H1 (cell line): ENCODE data around the gene POC1B. TPM values are rescaled to one million over a fixed set of nuclear protein-coding genes. Genes with fewer than 3 reads are reported as not detected.

Source experiments
- CTCF ChIA-PET: fragments of 300-600 bp; sonication (Branson Sonifier 250); formaldehyde crosslinking; loops from one replicate; lab custom pipeline; 2021; ENCODE audit not compliant: partially characterized antibody; lab: Charles Lee
- POLR2A ChIA-PET: fragments of 300-600 bp; sonication (Branson Sonifier 250); formaldehyde crosslinking; loops from one replicate; lab custom pipeline; 2021; ENCODE audit warnings: inconsistent platforms; ENCODE audit not compliant: partially characterized antibody; lab: Charles Lee
- DNase-seq, 2 experiments: peaks; one replicate each; pipeline versions ENCODE4 v3.0.0 to v3.0.0-alpha.2; 2010 to 2022; ENCODE audit warnings: low spot score in 2 of 2, low read depth in 1 of 2, mixed read lengths in 1 of 2
- FAIRE-seq: peaks from 2 replicates; lab custom pipeline; 2011; peaks lifted over from hg19 to GRCh38; lab: Jason Lieb, UNC
- H2AFZ ChIP-seq: 2 replicates; pipeline ENCODE4 v1.8.1; 2012; ENCODE audit warnings: low read length, inconsistent platforms
- H2AK5ac ChIP-seq: 2 replicates; pipeline ENCODE4 v1.6.1; 2013; ENCODE audit warnings: low read depth, low read length
- H2BK120ac ChIP-seq: replicated peaks from 2 replicates; pipeline ENCODE3; 2013; ENCODE audit warnings: low read depth, low read length, inconsistent platforms
- H2BK12ac ChIP-seq: 2 replicates; pipeline ENCODE4 v1.6.1; 2013; ENCODE audit warnings: low read depth, low read length
- H2BK15ac ChIP-seq: 2 replicates; pipeline ENCODE4 v1.6.1; 2013; ENCODE audit warnings: low read length
- H2BK20ac ChIP-seq: 2 replicates; pipeline ENCODE4 v1.6.1; 2013; ENCODE audit warnings: low read length
- H2BK5ac ChIP-seq: 2 replicates; pipeline ENCODE4 v1.6.1; 2013; ENCODE audit warnings: low read depth, low read length
- H3K14ac ChIP-seq: 2 replicates; pipeline ENCODE4 v1.6.1; 2013; ENCODE audit warnings: inconsistent platforms; ENCODE audit not compliant: insufficient read length
- H3K18ac ChIP-seq: 2 replicates; pipeline ENCODE4 v1.6.1; 2013; ENCODE audit warnings: low read length; ENCODE audit errors: extremely low read depth
- H3K23ac ChIP-seq: 2 replicates; pipeline ENCODE4 v1.6.1; 2013; ENCODE audit warnings: inconsistent platforms; ENCODE audit not compliant: insufficient read length
- H3K23me2 ChIP-seq: 2 replicates; pipeline ENCODE4 v1.6.1; 2013; ENCODE audit warnings: low read depth, low read length
- H3K27ac ChIP-seq: 2 replicates; pipeline ENCODE4 v1.6.1; 2011; ENCODE audit warnings: low read depth, low read length, inconsistent platforms
- H3K27me3 ChIP-seq, 4 experiments: replicated peaks in 1 of 4; 1 replicate in 1 of 4; 2 replicates in 3 of 4; pipeline versions ENCODE4 v1.6.1 to v1.8.1; 2011 to 2013; ENCODE audit warnings: low read length in 3 of 4, mild to moderate bottlenecking in 3 of 4, inconsistent platforms in 2 of 4, mixed read lengths in 2 of 4, moderate library complexity in 1 of 4; ENCODE audit not compliant: control insufficient read depth in 3 of 4, insufficient read depth in 3 of 4; ENCODE audit errors: extremely low read depth in 1 of 4
- H3K36me3 ChIP-seq, 4 experiments: 2 replicates each; pipeline versions ENCODE4 v1.6.1 to v1.8.1; 2011 to 2013; ENCODE audit warnings: mild to moderate bottlenecking in 4 of 4, low read length in 3 of 4, moderate library complexity in 2 of 4, control low read depth in 1 of 4, inconsistent platforms in 1 of 4; ENCODE audit not compliant: insufficient read depth in 4 of 4, control insufficient read depth in 2 of 4
- H3K4ac ChIP-seq: replicated peaks from 2 replicates; pipeline ENCODE3; 2013; ENCODE audit warnings: low read length, low read depth, mixed read lengths, inconsistent platforms; ENCODE audit not compliant: insufficient read length
- H3K4me1 ChIP-seq, 4 experiments: replicated peaks in 1 of 4; 1 replicate in 1 of 4; 2 replicates in 3 of 4; pipeline versions ENCODE4 v1.6.1 to v1.8.1; 2011 to 2013; ENCODE audit warnings: low read length in 3 of 4, inconsistent platforms in 2 of 4, mixed read lengths in 1 of 4; ENCODE audit not compliant: insufficient read depth in 4 of 4, control insufficient read depth in 3 of 4
- H3K4me2 ChIP-seq, 2 experiments: 2 replicates each; pipeline versions ENCODE4 v1.6.1 to v1.8.1; 2011 to 2013; ENCODE audit warnings: low read depth in 2 of 2, low read length in 2 of 2, control low read depth in 1 of 2, inconsistent platforms in 1 of 2, mild to moderate bottlenecking in 1 of 2; ENCODE audit not compliant: insufficient read depth in 1 of 2
- H3K4me3 ChIP-seq, 4 experiments: fragments of 200-600, 300-600 bp in 1 of 4; sonication (generic), shearing (Covaris generic), sonication (Bioruptor Twin) in 1 of 4; 2 replicates each; pipeline versions ENCODE4 v1.5.1 to v1.8.1; 2011 to 2016; ENCODE audit warnings: low read length in 4 of 4, low read depth in 3 of 4, control low read depth in 2 of 4, inconsistent platforms in 2 of 4, mild to moderate bottlenecking in 2 of 4, mixed read lengths in 1 of 4, moderate library complexity in 1 of 4; ENCODE audit not compliant: insufficient read depth in 2 of 4; ENCODE audit errors: extremely low read depth in 1 of 4
- H3K56ac ChIP-seq: replicated peaks from 2 replicates; pipeline ENCODE3; 2013; ENCODE audit warnings: low read depth, mild to moderate bottlenecking, mixed read lengths, low read length, inconsistent platforms; ENCODE audit not compliant: insufficient read length
- H3K79me1 ChIP-seq: 2 replicates; pipeline ENCODE4 v1.6.1; 2013; ENCODE audit warnings: low read depth, low read length, control low read depth
- H3K79me2 ChIP-seq, 2 experiments: 2 replicates each; pipeline versions ENCODE4 v1.6.1 to v1.8.1; 2012 to 2013; ENCODE audit warnings: low read length in 2 of 2, mild to moderate bottlenecking in 2 of 2, inconsistent platforms in 1 of 2; ENCODE audit not compliant: insufficient read depth in 2 of 2, control insufficient read depth in 1 of 2
- H3K9ac ChIP-seq, 4 experiments: replicated peaks in 1 of 4; 1 replicate in 1 of 4; 2 replicates in 3 of 4; pipeline versions ENCODE4 v1.6.1 to v1.8.1; 2011 to 2013; ENCODE audit warnings: low read depth in 3 of 4, low read length in 3 of 4, control low read depth in 2 of 4, mild to moderate bottlenecking in 2 of 4, moderate library complexity in 2 of 4, inconsistent platforms in 1 of 4; ENCODE audit errors: extremely low read depth in 1 of 4
- H3K9me3 ChIP-seq, 2 experiments: 2 replicates each; pipeline versions ENCODE4 v1.6.1 to v1.8.1; 2012 to 2013; ENCODE audit warnings: mild to moderate bottlenecking in 2 of 2, moderate library complexity in 2 of 2, control low read depth in 1 of 2, inconsistent platforms in 1 of 2, low read depth in 1 of 2, low read length in 1 of 2, mixed read lengths in 1 of 2; ENCODE audit not compliant: insufficient read depth in 2 of 2
- H4K20me1 ChIP-seq, 2 experiments: replicated peaks in 1 of 2; 2 replicates each; pipeline versions ENCODE3 to v1.8.1; 2011 to 2013; ENCODE audit warnings: inconsistent platforms in 2 of 2, low read length in 2 of 2, mild to moderate bottlenecking in 1 of 2; ENCODE audit not compliant: insufficient read depth in 2 of 2, control insufficient read depth in 1 of 2
- H4K5ac ChIP-seq: 2 replicates; pipeline ENCODE4 v1.6.1; 2013; ENCODE audit warnings: low read length, low read depth, mixed read lengths, inconsistent platforms; ENCODE audit not compliant: insufficient read length
- H4K8ac ChIP-seq: 2 replicates; pipeline ENCODE4 v1.8.0; 2013; ENCODE audit warnings: mild to moderate bottlenecking, moderate library complexity, low read length, inconsistent platforms; ENCODE audit not compliant: insufficient read depth; ENCODE audit errors: extremely low read depth
- H4K91ac ChIP-seq: replicated peaks from 2 replicates; pipeline ENCODE3; 2013; ENCODE audit warnings: low read length, mixed read lengths, inconsistent platforms; ENCODE audit not compliant: insufficient read length
- CEBPB ChIP-seq: IDR thresholded peaks from 2 replicates; pipeline ENCODE4 v1.6.1; 2012; ENCODE audit warnings: low read depth, low read length
- SP2 ChIP-seq: IDR thresholded peaks from 2 replicates; pipeline ENCODE4 v1.6.1; 2012; ENCODE audit warnings: mild to moderate bottlenecking, low read length, inconsistent platforms
- WGBS, 2 experiments: shearing (Covaris generic) in 1 of 2; methylation state at CpG; one replicate each; pipeline versions ENCODE4 v1.1.6 to v1.1.7; 2013 to 2015; ENCODE audit warnings: low lambda C conversion rate in 2 of 2, mixed read lengths in 2 of 2, inconsistent platforms in 1 of 2, low coverage in 1 of 2, missing lambda C conversion rate in 1 of 2; ENCODE audit not compliant: insufficient replicate concordance in 2 of 2, insufficient coverage in 1 of 2, insufficient read length in 1 of 2; ENCODE audit errors: extremely low coverage in 1 of 2, missing lambda C conversion rate in 1 of 2; 5-methylcytosine and 5-hydroxymethylcytosine counted together
- polyA plus RNA-seq, 7 experiments: library from polyadenylated mRNA; depleted of rRNA in 3 of 7; stranded (reverse) in 5 of 7; unstranded in 2 of 7; fragments of >200 nt in 5 of 7; fragments of 200-250 nt in 2 of 7; gene quantifications; 1 replicate in 5 of 7; 2 replicates in 1 of 7; 4 replicates in 1 of 7; pipeline versions ENCODE4 v1.2.1 to v1.2.3, GENCODE V29; 2011 to 2013; ENCODE audit warnings: missing spikeins in 2 of 7, mixed read lengths in 2 of 7
- total RNA-seq: library from RNA; stranded (reverse); fragmentation: NEBNext Ultra II Directional; extraction: Animal tissue kit (Norgen Biotek cat#: 25700); gene quantifications from 2 replicates; pipeline ENCODE4 v1.2.1, GENCODE V29; 2021
- TF ChIP-seq, protein P1 (sequence below): IDR thresholded peaks from 2 replicates; pipeline ENCODE4 v1.6.1; 2012; ENCODE audit warnings: low read length, inconsistent platforms
- TF ChIP-seq, protein P2 (sequence below): IDR thresholded peaks from 2 replicates; pipeline ENCODE4 v1.6.1; 2011; ENCODE audit warnings: low read depth, mild to moderate bottlenecking, low read length; ENCODE audit not compliant: insufficient read depth

Gene POC1B
- total and polyA plus RNA-seq, 2 of the 8 experiments (the other 6 are each of a cell fraction or from before 2014, with no cell fraction given) = 7.5 to 16.3 TPM

DNA sequence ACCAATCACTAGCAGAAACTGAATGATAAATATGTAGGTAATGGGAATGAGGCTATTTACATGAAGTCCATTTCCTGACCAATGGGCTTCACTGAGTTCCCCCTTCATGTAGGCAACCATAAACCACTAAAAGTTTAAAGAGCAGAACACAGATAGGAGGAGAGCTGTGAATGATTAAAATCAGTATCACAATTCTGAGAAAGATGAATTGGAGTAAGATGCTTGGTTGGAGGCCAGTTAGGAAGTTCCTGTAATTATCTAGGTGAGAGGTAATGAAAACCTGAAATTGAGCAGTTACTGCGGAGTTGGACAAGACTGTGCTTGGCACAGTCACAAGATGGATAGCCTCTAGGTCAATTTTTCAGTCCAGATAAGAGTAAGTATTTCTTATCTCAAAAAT is 57.8 kb downstream of the POC1B start:
- no peak overlapping the region for H4K5ac ChIP-seq
- POLR2A ChIA-PET = no interaction called here
- H3K4ac ChIP-seq = no peak overlapping the region
- no peak for TF ChIP-seq SP2
- TF ChIP-seq, protein P1, sequence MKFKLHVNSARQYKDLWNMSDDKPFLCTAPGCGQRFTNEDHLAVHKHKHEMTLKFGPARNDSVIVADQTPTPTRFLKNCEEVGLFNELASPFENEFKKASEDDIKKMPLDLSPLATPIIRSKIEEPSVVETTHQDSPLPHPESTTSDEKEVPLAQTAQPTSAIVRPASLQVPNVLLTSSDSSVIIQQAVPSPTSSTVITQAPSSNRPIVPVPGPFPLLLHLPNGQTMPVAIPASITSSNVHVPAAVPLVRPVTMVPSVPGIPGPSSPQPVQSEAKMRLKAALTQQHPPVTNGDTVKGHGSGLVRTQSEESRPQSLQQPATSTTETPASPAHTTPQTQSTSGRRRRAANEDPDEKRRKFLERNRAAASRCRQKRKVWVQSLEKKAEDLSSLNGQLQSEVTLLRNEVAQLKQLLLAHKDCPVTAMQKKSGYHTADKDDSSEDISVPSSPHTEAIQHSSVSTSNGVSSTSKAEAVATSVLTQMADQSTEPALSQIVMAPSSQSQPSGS = no peak
- TF ChIP-seq, protein P2, sequence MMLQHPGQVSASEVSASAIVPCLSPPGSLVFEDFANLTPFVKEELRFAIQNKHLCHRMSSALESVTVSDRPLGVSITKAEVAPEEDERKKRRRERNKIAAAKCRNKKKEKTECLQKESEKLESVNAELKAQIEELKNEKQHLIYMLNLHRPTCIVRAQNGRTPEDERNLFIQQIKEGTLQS = no peak
- no peak for TF ChIP-seq CEBPB

More for the DNA sequence above, 57.8 kb downstream of the POC1B start:
- Histone ChIP-seq H3K18ac (no peak overlapping the region), H2AFZ (no peak overlapping the region), H2BK20ac (no peak overlapping the region), H4K8ac (no peak overlapping the region), H3K9ac (no peak overlapping the region), H3K4me3 (no peak overlapping the region), H2BK120ac (no peak overlapping the region), H2BK12ac (no peak overlapping the region), H3K79me1 (no peaks in the 10 kb centered on the region), H3K23me2 (no peaks in the 10 kb centered on the region), H3K4me1 (no peaks in the 10 kb centered on the region), H2AK5ac (no peak overlapping the region), H2BK5ac (no peak overlapping the region), H4K20me1 (no peaks in the 10 kb centered on the region), H3K27ac (no peak overlapping the region), H3K79me2 (no peaks in the 10 kb centered on the region), H3K14ac (no peak overlapping the region), H3K9me3 (no peaks in the 10 kb centered on the region), H4K91ac (no peak overlapping the region), H3K27me3 (no peaks in the 10 kb centered on the region), H2BK15ac (no peak overlapping the region), H3K4me2 (no peak overlapping the region), H3K23ac (no peak overlapping the region), H3K36me3 (no peaks in the 10 kb centered on the region), H3K56ac (no peak overlapping the region)
- DNase-seq (no peak), FAIRE-seq (no peak)
- WGBS, 2 experiments = 88% methylated on average over 1 of the region's 1 CpG; no CpG with 5 or more reads in 1 of the 2 experiments
- CTCF ChIA-PET = interaction anchor here (0.8 to 7.9 kb wide), 12 partner anchors 19 to 448 kb away, joined by 3 to 96 read pairs (median 4); partner anchors contain the start of genes GALNT4 and POC1B
